Measurements from ENCODE around the gene CCDC9B. TPM values are rescaled to one million over a fixed set of nuclear protein-coding genes. Genes with fewer than 3 reads are reported as not detected.

Gene CCDC9B
- total and polyA plus RNA-seq, 2 of the 4 experiments (the other 2 are of a cell fraction): 19.7 to 30.9 TPM

GRCh38 chr15:40295877-40296560 is 44.7 kb downstream of the CCDC9B start:
- in situ Hi-C loops (cut with MboI; ENCODE audit: low sequenced_read_pairs) (no loop called here), dilution Hi-C loops (cut with HindIII; ENCODE audit: low sequenced_read_pairs, unreplicated experiment) (no loop called here), intact Hi-C loops (cut with micrococcal nuclease) (no loop called here)
- Histone ChIP-seq H2BK5ac (ENCODE audit: low read depth, low read length, poor library complexity, severe bottlenecking) (no peak overlapping the region), H3K4me1 (ENCODE audit: control insufficient read depth, insufficient read depth, low read length) (no peaks in the 10 kb centered on the region), H4K5ac (ENCODE audit: low read depth, low read length) (no peak overlapping the region), H3K36me3 (ENCODE audit: control insufficient read depth, insufficient read depth, low read length) (no peaks in the 10 kb centered on the region), H3K9me3 (ENCODE audit: control insufficient read depth, insufficient read depth, low read length) (peaks cover 8% of the 10 kb centered on the region), H3K23ac (ENCODE audit: low read depth, low read length) (no peak overlapping the region), H4K91ac (ENCODE audit: insufficient read depth, low read depth, low read length) (no peak overlapping the region), H3K18ac (ENCODE audit: low read depth, low read length) (no peak overlapping the region), H2BK15ac (ENCODE audit: low read depth, low read length) (no peak overlapping the region), H3K9me1 (ENCODE audit: insufficient read depth, low read length) (no peaks in the 10 kb centered on the region), H2AFZ (replicated peaks; ENCODE audit: low read length, poor library complexity) (no peak overlapping the region), H3K27ac (ENCODE audit: insufficient read depth, low read length) (no peak overlapping the region), H4K20me1 (ENCODE audit: insufficient read depth, low read length) (no peaks in the 10 kb centered on the region), H3K79me1 (ENCODE audit: low read depth in 1 of 2, low read length in 2 of 2) (no peaks in the 10 kb centered on the region), H2BK120ac (ENCODE audit: low read depth, low read length) (no peak overlapping the region), H3K14ac (replicated peaks; ENCODE audit: low read depth, low read length) (no peak overlapping the region), H2BK20ac (ENCODE audit: low read depth, low read length) (no peak overlapping the region), H3K4me2 (ENCODE audit: low read depth, low read length) (no peak overlapping the region), H2AK9ac (replicated peaks; ENCODE audit: low read depth, low read length, poor library complexity) (no peak overlapping the region), H4K8ac (ENCODE audit: low read depth in 2 of 2, low read length in 2 of 2) (no peak overlapping the region), H2AK5ac (ENCODE audit: low read depth, low read length) (no peak overlapping the region), H3K27me3 (ENCODE audit: control insufficient read depth, insufficient read depth, low read length) (peaks cover 81% of the 10 kb centered on the region), H3K4me3 (ENCODE audit: insufficient read depth, low read depth, low read length) (no peak overlapping the region), H3K4ac (ENCODE audit: low read depth, low read length) (no peak overlapping the region), H3K9ac (ENCODE audit: low read depth, low read length) (no peak overlapping the region), H3K56ac (ENCODE audit: extremely low read depth, insufficient read depth, low read length) (no peak overlapping the region)
- ChIA-PET POLR2A (ENCODE audit: unreplicated experiment) (no interaction called here), CTCF (no interaction called here)
- DNase-seq (no peak), ATAC-seq (ENCODE audit: low read depth) (no peak)
- TF ChIP-seq BHLHE40 (IDR thresholded peaks at IDR 0.05; ENCODE audit: low read depth, low read length) (no peak), MAFK (IDR thresholded peaks at IDR 0.05; ENCODE audit: low read depth, low read length) (no peak), CHD1 (IDR thresholded peaks at IDR 0.05; ENCODE audit: low read depth, low read length) (no peak), SMC3 (IDR thresholded peaks at IDR 0.05; ENCODE audit: low read depth, low read length) (no peak), USF2 (IDR thresholded peaks at IDR 0.05; ENCODE audit: low read depth, low read length) (no peak), CEBPB (IDR thresholded peaks at IDR 0.05; ENCODE audit: low read depth, low read length) (no peak), NFE2L2 (IDR thresholded peaks at IDR 0.05; ENCODE audit: low read depth, low read length) (no peak), RFX5 (IDR thresholded peaks at IDR 0.05; ENCODE audit: low read depth, low read length) (no peak), MAZ (IDR thresholded peaks at IDR 0.05; ENCODE audit: borderline replicate concordance, low read depth, low read length) (no peak), POLR2A (IDR thresholded peaks at IDR 0.05; ENCODE audit: low read depth, low read length) (no peak), RAD21 (IDR thresholded peaks at IDR 0.05; ENCODE audit: low read length) (no peak), CTCF (conservative IDR thresholded peaks at IDR 0.05; ENCODE audit: low read depth, low read length) (no peak), RCOR1 (IDR thresholded peaks at IDR 0.05; ENCODE audit: insufficient replicate concordance, low read length) (no peak), FOS (IDR thresholded peaks at IDR 0.05; ENCODE audit: low read depth, low read length) (no peak), ELK1 (IDR thresholded peaks at IDR 0.05; ENCODE audit: borderline replicate concordance, low read depth, low read length) (no peak), MXI1 (IDR thresholded peaks at IDR 0.05; ENCODE audit: borderline replicate concordance, low read depth, low read length) (no peak)
- WGBS, 2 experiments (ENCODE audit: extremely low coverage in 2 of 2, insufficient read length in 1 of 2): 0% methylated on average over 1 of the region's 12 CpGs; no CpG with 5 or more reads in 1 of the 2 experiments
- BruUV-seq (replicated peaks): no TSS peak

Data from IMR-90 (cell line).